Inferior parietal cortex (tissue), 1 donor: ENCODE results near the gene CCP110.

ENCODE experiments used
- DNase-seq: peaks from one replicate; pipeline ENCODE4 v3.0.0-alpha.2; 2016; ENCODE audit errors: extremely low spot score

CCP110 gene

GRCh38 chr16:19601083-19601976 is 77.6 kb downstream of the CCP110 start:
- DNase-seq, result peak; percentile 90
